ENCODE results near the gene NCAPH2. TPM values are rescaled to one million over a fixed set of nuclear protein-coding genes. Genes with fewer than 3 reads are reported as not detected.

The NCAPH2 gene
- total RNA-seq, 1 experiment from 2014 or later, result 39.8 TPM

DNA sequence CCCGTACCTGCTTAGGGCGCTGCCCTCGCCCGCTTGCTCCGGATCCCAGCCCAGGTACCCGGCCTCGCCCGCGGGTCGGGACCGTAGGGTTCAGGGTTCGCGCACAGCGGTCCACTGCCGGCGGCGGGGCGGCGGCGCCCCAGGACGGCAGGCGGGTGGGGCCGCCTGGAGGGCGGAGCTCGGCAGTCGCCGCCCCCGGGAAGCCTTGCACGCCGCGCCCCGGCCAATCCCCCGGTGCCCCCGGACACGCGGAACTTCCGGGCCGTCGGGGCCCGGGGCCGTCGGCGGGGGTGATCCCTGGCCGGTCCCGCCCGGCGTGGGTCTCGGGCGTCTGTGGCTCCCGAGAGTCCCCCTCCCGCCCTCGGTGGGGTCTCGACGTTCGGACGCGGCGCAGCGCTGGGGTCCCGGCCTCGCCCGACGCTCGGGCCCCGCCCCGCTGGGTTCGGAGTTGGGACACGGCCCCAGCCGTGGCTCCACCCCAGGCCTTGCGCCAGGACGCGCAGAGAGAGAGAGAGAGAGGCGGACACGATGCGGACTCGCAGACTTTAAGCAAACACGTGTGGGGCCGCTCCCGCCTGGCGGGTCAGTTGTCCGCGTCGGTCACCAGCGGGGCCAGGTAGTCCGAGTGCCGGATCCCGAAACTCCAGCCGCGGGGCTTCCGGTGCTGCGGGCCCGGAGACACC, 22.0 kb downstream of the NCAPH2 start, which contains the start of gene TYMP:
Gene TYMP (minus strand): TSS at position 116 of the 683 bp plus-strand sequence. CDS start 303 bp downstream, outside the sequence.
- ChIA-PET CTCF (no interaction called here), POLR2A (interaction anchor here (0.6 to 7.1 kb wide), 11 partner anchors 9 to 98 kb away, joined by 3 to 170 read pairs (median 9); partner anchors contain the start of genes ARSA, CHKB, KLHDC7B and LMF2)
- intact Hi-C loops (cut with micrococcal nuclease), result loop anchor here (2.0 to 5.0 kb wide), 2 partner anchors 52 to 91 kb away; partner anchors contain the start of gene CHKB
- Mint-ChIP-seq H3K27ac (ENCODE audit: low read depth, unreplicated experiment) (peak within 1 kb of the TSS; percentile 97), H3K9me3 (ENCODE audit: unreplicated experiment) (no peaks in the 10 kb centered on the region), H3K36me3 (ENCODE audit: insufficient read depth, unreplicated experiment) (peaks cover 46% of the 10 kb centered on the region), H3K27me3 (ENCODE audit: insufficient read depth, unreplicated experiment) (no peaks in the 10 kb centered on the region), H3K4me3 (ENCODE audit: unreplicated experiment) (peak within 1 kb of the TSS; percentile 85), H3K4me1 (ENCODE audit: insufficient read depth, unreplicated experiment) (peaks cover 22% of the 10 kb centered on the region)
- no TSS peak for BruUV-seq (replicated peaks)
- TF ChIP-seq, protein P1, sequence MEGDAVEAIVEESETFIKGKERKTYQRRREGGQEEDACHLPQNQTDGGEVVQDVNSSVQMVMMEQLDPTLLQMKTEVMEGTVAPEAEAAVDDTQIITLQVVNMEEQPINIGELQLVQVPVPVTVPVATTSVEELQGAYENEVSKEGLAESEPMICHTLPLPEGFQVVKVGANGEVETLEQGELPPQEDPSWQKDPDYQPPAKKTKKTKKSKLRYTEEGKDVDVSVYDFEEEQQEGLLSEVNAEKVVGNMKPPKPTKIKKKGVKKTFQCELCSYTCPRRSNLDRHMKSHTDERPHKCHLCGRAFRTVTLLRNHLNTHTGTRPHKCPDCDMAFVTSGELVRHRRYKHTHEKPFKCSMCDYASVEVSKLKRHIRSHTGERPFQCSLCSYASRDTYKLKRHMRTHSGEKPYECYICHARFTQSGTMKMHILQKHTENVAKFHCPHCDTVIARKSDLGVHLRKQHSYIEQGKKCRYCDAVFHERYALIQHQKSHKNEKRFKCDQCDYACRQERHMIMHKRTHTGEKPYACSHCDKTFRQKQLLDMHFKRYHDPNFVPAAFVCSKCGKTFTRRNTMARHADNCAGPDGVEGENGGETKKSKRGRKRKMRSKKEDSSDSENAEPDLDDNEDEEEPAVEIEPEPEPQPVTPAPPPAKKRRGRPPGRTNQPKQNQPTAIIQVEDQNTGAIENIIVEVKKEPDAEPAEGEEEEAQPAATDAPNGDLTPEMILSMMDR (IDR thresholded peaks at IDR 0.05; ENCODE audit: unreplicated experiment), result no peak
- peak; percentile 90 for DNase-seq (ENCODE audit: unreplicated experiment)

DNA sequence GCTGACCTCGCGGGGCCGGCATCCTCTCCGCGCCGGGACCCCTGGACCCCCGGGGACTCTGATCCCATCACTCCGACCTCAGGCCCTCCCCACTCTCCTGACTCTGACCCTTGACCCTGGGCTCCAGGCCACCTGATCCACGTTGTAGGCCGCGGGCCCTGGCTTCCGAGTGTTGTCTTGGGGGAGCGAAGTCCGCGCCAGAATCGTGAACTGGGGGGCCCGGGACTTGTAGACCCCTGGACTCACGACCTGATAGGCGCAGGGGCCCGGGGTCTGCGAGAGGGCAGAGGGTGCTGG, 22.5 kb downstream of the NCAPH2 start:
- Mint-ChIP-seq H3K4me3 (ENCODE audit: unreplicated experiment) (peak overlapping the region; percentile 85), H3K27me3 (ENCODE audit: insufficient read depth, unreplicated experiment) (no peaks in the 10 kb centered on the region), H3K27ac (ENCODE audit: low read depth, unreplicated experiment) (peak overlapping the region; percentile 97), H3K9me3 (ENCODE audit: unreplicated experiment) (no peaks in the 10 kb centered on the region), H3K4me1 (ENCODE audit: insufficient read depth, unreplicated experiment) (peaks cover 22% of the 10 kb centered on the region), H3K36me3 (ENCODE audit: insufficient read depth, unreplicated experiment) (peaks cover 41% of the 10 kb centered on the region)
- intact Hi-C loops (cut with micrococcal nuclease), result loop anchor here (2.0 kb wide), 1 partner anchor 90 kb away; no protein-coding TSS in a partner anchor
- no peak for DNase-seq (ENCODE audit: unreplicated experiment)
- TF ChIP-seq, protein P1 (IDR thresholded peaks at IDR 0.05; ENCODE audit: unreplicated experiment), result no peak
- BruUV-seq (replicated peaks), result no TSS peak
- POLR2A ChIA-PET, result interaction anchor here (0.7 to 2.3 kb wide), 7 partner anchors 10 to 92 kb away, joined by 3 to 33 read pairs (median 7); partner anchors contain the start of genes KLHDC7B, LMF2, NCAPH2 and SYCE3
- CTCF ChIA-PET, result no interaction called here

DNA sequence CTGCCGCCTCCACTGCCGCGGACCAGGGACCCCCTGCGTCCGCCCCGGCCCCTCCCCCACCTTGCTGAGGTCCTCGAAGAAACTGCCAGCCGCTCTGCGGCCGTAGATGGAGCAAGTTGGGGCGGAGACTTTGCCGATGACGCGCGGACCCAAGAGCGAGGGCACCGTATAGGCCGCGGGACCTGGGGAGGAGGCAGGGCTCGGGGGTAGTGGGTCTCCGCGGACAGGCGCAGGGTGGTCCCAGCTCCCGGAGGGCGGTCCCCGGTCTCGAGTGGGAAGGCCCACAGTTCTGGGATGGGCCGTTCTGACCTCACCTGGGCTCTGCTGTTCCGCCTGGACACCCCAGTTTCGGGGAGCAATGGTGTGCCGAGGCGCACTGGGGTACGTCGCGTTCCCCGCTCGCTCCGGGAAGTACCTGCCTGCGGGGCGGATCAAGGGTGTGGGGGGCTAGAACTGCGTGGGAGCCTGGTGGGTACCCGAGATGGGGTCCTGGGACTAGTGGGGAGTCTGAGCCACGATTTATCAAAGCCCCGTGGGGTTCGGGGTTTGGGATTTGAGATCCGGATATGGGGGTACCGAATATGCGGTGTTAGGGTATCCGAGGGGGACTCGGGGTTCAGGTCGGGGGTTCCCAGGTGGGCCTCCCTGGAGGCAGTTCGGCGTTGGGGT, 23.0 kb downstream of the NCAPH2 start:
- peak; percentile 94 for DNase-seq (ENCODE audit: unreplicated experiment)

More for the DNA sequence above, 23.0 kb downstream of the NCAPH2 start:
- H3K9me3 Mint-ChIP-seq (ENCODE audit: unreplicated experiment), result no peaks in the 10 kb centered on the region
- H3K27ac Mint-ChIP-seq (ENCODE audit: low read depth, unreplicated experiment), result peak overlapping the region; percentile 97
- CTCF ChIA-PET, result interaction anchor here (0.5 kb wide), 1 partner anchor 54 kb away, joined by 3 read pairs; no protein-coding TSS in a partner anchor
- TF ChIP-seq, protein P1 (IDR thresholded peaks at IDR 0.05; ENCODE audit: unreplicated experiment), result no peak
- BruUV-seq (replicated peaks), result TSS peak; percentile 50
- no peaks in the 10 kb centered on the region for H3K27me3 Mint-ChIP-seq (ENCODE audit: insufficient read depth, unreplicated experiment)
- intact Hi-C loops (cut with micrococcal nuclease), result loop anchor here (1.0 to 2.0 kb wide), 2 partner anchors 31 to 90 kb away; partner anchors contain the start of gene SYCE3
- POLR2A ChIA-PET, result interaction anchor here (0.6 to 2.3 kb wide), 12 partner anchors 10 to 91 kb away, joined by 3 to 33 read pairs (median 5); partner anchors contain the start of genes CHKB, KLHDC7B, LMF2 and NCAPH2
- peaks cover 22% of the 10 kb centered on the region for H3K4me1 Mint-ChIP-seq (ENCODE audit: insufficient read depth, unreplicated experiment)
- peaks cover 36% of the 10 kb centered on the region for H3K36me3 Mint-ChIP-seq (ENCODE audit: insufficient read depth, unreplicated experiment)
- peak overlapping the region; percentile 85 for H3K4me3 Mint-ChIP-seq (ENCODE audit: unreplicated experiment)

Measured in MCF 10A (cell line).